Ovary (tissue), 9 donors: Measurements from ENCODE around the gene PADI2. TPM values are rescaled to one million over a fixed set of nuclear protein-coding genes. Genes with fewer than 3 reads are reported as not detected.

ENCODE experiments used
- DNase-seq, 5 donors: peaks; one replicate each; pipeline ENCODE4 v3.0.0-alpha.2; 2019 to 2020
- H3K27ac ChIP-seq, 2 donors: fragments of 200-600 bp; one replicate each; pipeline versions ENCODE4 v1.5.1 to v1.8.0; 2019 to 2022
- H3K27me3 ChIP-seq: fragments of 200-600 bp; one replicate; pipeline ENCODE4 v1.8.0; 2022
- H3K36me3 ChIP-seq: fragments of 200-600 bp; sonication (generic); one replicate; pipeline ENCODE4 v1.5.1; 2019
- H3K4me1 ChIP-seq: one replicate; pipeline ENCODE4 v1.8.1; 2013; ENCODE audit warnings: mild to moderate bottlenecking, moderate library complexity; ENCODE audit not compliant: insufficient read depth
- H3K4me3 ChIP-seq: fragments of 200-600 bp; sonication (generic); one replicate; pipeline ENCODE4 v1.5.1; 2017
- H3K9me3 ChIP-seq, 2 donors: fragments of 200-600 bp in 1 of 2; sonication (generic) in 1 of 2; one replicate each; pipeline versions ENCODE4 v1.5.1 to v1.8.1; 2013 to 2019; ENCODE audit warnings: mild to moderate bottlenecking in 1 of 2, moderate library complexity in 1 of 2
- EP300 ChIP-seq: sonication (generic); formaldehyde crosslinking; IDR thresholded peaks from one replicate; pipeline ENCODE4 v1.6.1; 2017; ENCODE audit warnings: antibody characterized with exemption
- POLR2A ChIP-seq: fragments of 450-650 bp; IDR thresholded peaks from one replicate; pipeline ENCODE4 v1.6.1; 2017; ENCODE audit warnings: antibody characterized with exemption, mild to moderate bottlenecking, moderate library complexity
- WGBS, 3 donors: extraction: QIAGEN DNeasy Blood & Tissue Kit in 1 of 3; methylation state at CpG; one replicate each; pipeline versions ENCODE4 v1.1.5 to v1.1.7; 2013 to 2017; 5-methylcytosine and 5-hydroxymethylcytosine counted together
- intact Hi-C, 4 donors: fragments of 100-400 bp; cut with DNase I; formaldehyde crosslinking; loops; one replicate each; pipeline versions ENCODE4 v1.11.0 to v1.15.1; 2022 to 2023
- polyA plus RNA-seq, 2 donors: library from polyadenylated mRNA; stranded (reverse); fragments of 200-250 nt in 1 of 2; fragments of 350-450 nt in 1 of 2; fragmentation: Illumina TruSeq in 1 of 2; extraction: RNeasy Lipid Tissue Mini Kit (QIAGEN cat#74804) in 1 of 2; gene quantifications; one replicate each; pipeline ENCODE4 v1.2.3, GENCODE V29; 2013 to 2014
- total RNA-seq, 7 donors: library from RNA; depleted of rRNA in 2 of 7; stranded (reverse); fragments of >200 nt in 2 of 7; fragmentation: NEBNext Ultra II Directional in 3 of 7; extraction: Animal tissue kit (Norgen Biotek cat#: 25700) in 3 of 7; gene quantifications; one replicate each; pipeline versions ENCODE4 v1.1.0 to v1.2.4, GENCODE V29; 2016 to 2023
- TF ChIP-seq, protein P1 (sequence below), 3 donors: fragments of 450-650 bp in 2 of 3; fragments of 200-600 bp in 1 of 3; IDR thresholded peaks; one replicate each; pipeline versions ENCODE4 v1.5.1 to v1.8.0; 2016 to 2022; ENCODE audit warnings: antibody characterized with exemption in 3 of 3, mild to moderate bottlenecking in 1 of 3
- donor health status: DM: no; HTN: no; CAD: no; lungs with moderate emphysema.
- donor health status: DM: no; HTN: no; CAD: no.
- donor health status: Bipolar disorder and iron deficiency.
- donor health status: DM: yes; HTN: yes; CAD: no.
- donor health status: DM: no; HTN: no; CAD: no.
- donor health status: DM: yes; HTN: yes; CAD: no.

The PADI2 gene
- total and polyA plus RNA-seq, 9 donors = 0.07 to 5.2 (median 0.55) TPM

- H3K36me3 ChIP-seq = no peaks in the 10 kb centered on the region
- WGBS, 3 donors = 84 to 88% (median 86%) methylated on average over 6 of the region's 6 CpGs
- no peak for DNase-seq
- no peaks in the 10 kb centered on the region for H3K27me3 ChIP-seq
- H3K4me3 ChIP-seq = no peak overlapping the region
- TF ChIP-seq POLR2A (no peak), EP300 (no peak)
- TF ChIP-seq, protein P1, sequence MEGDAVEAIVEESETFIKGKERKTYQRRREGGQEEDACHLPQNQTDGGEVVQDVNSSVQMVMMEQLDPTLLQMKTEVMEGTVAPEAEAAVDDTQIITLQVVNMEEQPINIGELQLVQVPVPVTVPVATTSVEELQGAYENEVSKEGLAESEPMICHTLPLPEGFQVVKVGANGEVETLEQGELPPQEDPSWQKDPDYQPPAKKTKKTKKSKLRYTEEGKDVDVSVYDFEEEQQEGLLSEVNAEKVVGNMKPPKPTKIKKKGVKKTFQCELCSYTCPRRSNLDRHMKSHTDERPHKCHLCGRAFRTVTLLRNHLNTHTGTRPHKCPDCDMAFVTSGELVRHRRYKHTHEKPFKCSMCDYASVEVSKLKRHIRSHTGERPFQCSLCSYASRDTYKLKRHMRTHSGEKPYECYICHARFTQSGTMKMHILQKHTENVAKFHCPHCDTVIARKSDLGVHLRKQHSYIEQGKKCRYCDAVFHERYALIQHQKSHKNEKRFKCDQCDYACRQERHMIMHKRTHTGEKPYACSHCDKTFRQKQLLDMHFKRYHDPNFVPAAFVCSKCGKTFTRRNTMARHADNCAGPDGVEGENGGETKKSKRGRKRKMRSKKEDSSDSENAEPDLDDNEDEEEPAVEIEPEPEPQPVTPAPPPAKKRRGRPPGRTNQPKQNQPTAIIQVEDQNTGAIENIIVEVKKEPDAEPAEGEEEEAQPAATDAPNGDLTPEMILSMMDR (IDR thresholded peaks at IDR 0.05) = no peak
- H3K9me3 ChIP-seq = no peaks in the 10 kb centered on the region
- peaks cover 4% of the 10 kb centered on the region for H3K4me1 ChIP-seq
- H3K27ac ChIP-seq = no peak overlapping the region
- intact Hi-C loops = no loop called here
Measured at GRCh38 chr1:17112076-17112475, 7.2 kb downstream of the PADI2 start.

DNA sequence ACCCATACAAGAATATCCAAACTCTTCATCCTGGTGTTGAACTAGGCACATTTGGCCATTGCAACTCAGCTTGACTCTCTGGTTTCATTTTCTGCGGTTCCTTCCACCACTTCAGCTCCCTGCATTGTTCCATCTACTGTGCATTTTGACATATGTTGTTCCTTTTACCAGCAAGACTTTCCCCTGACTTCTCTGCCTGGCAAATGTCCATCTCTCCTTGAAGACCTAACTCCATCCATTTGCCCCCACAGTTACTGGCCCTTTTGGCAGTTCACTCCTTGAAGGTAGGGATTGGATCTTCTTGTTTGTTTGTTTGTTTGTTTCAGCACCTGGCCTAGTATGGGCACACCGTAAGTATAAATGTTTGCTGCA is 8.7 kb downstream of the PADI2 start:
- no peaks in the 10 kb centered on the region for H3K36me3 ChIP-seq
- H3K27ac ChIP-seq = no peak overlapping the region
- WGBS, 3 donors = 79 to 93% (median 87%) methylated on average over 2 of the region's 2 CpGs
- peaks cover 4% of the 10 kb centered on the region for H3K4me1 ChIP-seq
- H3K27me3 ChIP-seq = no peaks in the 10 kb centered on the region
- TF ChIP-seq POLR2A (no peak), EP300 (no peak)
- TF ChIP-seq, protein P1 (IDR thresholded peaks at IDR 0.05) = no peak
- intact Hi-C loops = no loop called here
- no peak overlapping the region for H3K4me3 ChIP-seq
- no peaks in the 10 kb centered on the region for H3K9me3 ChIP-seq
- DNase-seq = no peak

- WGBS, 3 donors = 53 to 71% (median 55%) methylated on average over 5 of the region's 5 CpGs
- no peak for DNase-seq
Measured at GRCh38 chr1:17109892-17110554, 9.2 kb downstream of the PADI2 start.

DNA sequence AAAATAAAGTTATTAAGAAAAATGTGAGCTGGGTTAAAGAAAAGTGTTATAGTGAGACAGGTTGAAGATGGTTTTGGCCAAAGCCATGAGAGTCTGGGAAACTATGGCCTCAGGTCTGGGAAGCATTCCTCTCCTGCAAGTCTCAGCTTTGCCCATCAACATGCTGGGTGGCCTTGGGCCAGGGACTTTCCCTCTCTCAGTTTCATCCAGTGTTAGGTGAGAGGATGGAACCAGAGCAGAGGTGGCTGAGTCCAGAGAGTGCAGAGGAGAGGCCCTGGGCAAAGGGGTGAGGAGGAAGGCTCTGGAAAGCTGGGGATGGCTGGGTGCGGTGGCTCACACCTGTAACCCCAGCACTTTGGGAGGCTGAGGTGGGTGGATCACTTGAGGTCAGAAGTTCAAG is 10.5 kb downstream of the PADI2 start:
- WGBS, 3 donors = 87 to 100% (median 92%) methylated on average over 1 of the region's 1 CpG
- no peaks in the 10 kb centered on the region for H3K27me3 ChIP-seq
- H3K36me3 ChIP-seq = no peaks in the 10 kb centered on the region
- DNase-seq = no peak
- H3K27ac ChIP-seq = no peak overlapping the region
- TF ChIP-seq EP300 (no peak), POLR2A (no peak)
- TF ChIP-seq, protein P1 (IDR thresholded peaks at IDR 0.05) = no peak
- no peak overlapping the region for H3K4me3 ChIP-seq
- H3K4me1 ChIP-seq = peaks cover 2% of the 10 kb centered on the region
- no peaks in the 10 kb centered on the region for H3K9me3 ChIP-seq
- intact Hi-C loops = no loop called here

More at GRCh38 chr1:17109892-17110554, 9.2 kb downstream of the PADI2 start:
- no peak overlapping the region for H3K4me3 ChIP-seq
- intact Hi-C loops = no loop called here
- TF ChIP-seq, protein P1 (IDR thresholded peaks at IDR 0.05) = no peak
- TF ChIP-seq POLR2A (no peak), EP300 (no peak)
- H3K27ac ChIP-seq = no peak overlapping the region
- no peaks in the 10 kb centered on the region for H3K9me3 ChIP-seq
- H3K27me3 ChIP-seq = no peaks in the 10 kb centered on the region
- peaks cover 4% of the 10 kb centered on the region for H3K4me1 ChIP-seq
- no peaks in the 10 kb centered on the region for H3K36me3 ChIP-seq
